ENCODE measurements around the gene VASP. TPM values are rescaled to one million over a fixed set of nuclear protein-coding genes. Genes with fewer than 3 reads are reported as not detected.
A peak's percentile ranks its signal among the peaks of the same experiment; 100 is the strongest.

The VASP gene
- total and polyA plus RNA-seq, 2 of the 13 experiments (the other 11 are each of a cell fraction or from before 2014, with no cell fraction given), result 41.8 to 67.1 TPM

DNA sequence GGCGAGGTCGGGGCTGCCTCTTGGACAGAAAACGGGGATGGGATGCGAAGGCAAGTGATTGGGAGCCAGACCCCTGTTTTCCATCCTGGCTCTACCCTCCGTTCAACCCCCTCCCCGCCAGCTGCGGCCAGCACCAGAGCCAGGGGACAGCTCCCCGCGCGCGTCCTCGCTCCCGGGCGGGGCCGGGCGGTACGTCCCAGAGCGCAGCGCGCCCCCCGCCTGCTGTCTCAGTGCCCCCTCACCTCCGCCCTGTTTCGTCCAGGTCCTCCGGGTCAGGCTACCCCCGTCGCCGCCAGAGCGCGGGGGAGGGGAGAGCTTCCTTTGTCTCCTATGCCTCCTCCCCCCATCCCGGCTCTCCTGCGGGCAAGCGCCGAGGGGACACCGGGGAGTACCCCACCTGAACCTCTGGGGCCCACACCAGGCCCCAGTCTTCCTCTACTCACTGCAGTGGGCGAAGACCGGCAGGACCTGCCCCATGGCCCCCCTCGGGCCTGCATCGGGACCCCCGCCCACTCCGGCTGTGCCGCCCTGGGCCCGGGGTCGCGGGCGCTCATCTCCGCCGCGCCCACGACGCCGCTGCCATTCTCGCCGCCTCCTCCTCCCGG, 10.8 kb upstream of the VASP start (continued):
- TF ChIP-seq ZNF562 (CRISPR knock-in tag; IDR thresholded peaks at IDR 0.05; ENCODE audit: borderline replicate concordance) (no peak), TFDP2 (CRISPR knock-in tag; IDR thresholded peaks at IDR 0.05) (0 out of 2 replicates have a peak, but pooled peaks have one; percentile 25), ZNF124 (CRISPR knock-in tag; IDR thresholded peaks at IDR 0.05) (no peak), SMAD1 (CRISPR knock-in tag; IDR thresholded peaks at IDR 0.05; ENCODE audit: borderline replicate concordance, low read depth) (0 out of 2 replicates have a peak, but pooled peaks have one; percentile 50), RELA (CRISPR knock-in tag; IDR thresholded peaks at IDR 0.05) (0 out of 2 replicates have a peak, but pooled peaks have one; percentile 43), ARNT2 (CRISPR knock-in tag; IDR thresholded peaks at IDR 0.05; ENCODE audit: low read depth) (peak; percentile 54; the same call in 1 of the 2 replicates), KIAA2018 (CRISPR knock-in tag; IDR thresholded peaks at IDR 0.05; ENCODE audit: borderline replicate concordance) (0 out of 2 replicates have a peak, but pooled peaks have one; percentile 40), SKIL (CRISPR knock-in tag; IDR thresholded peaks at IDR 0.05; ENCODE audit: borderline replicate concordance) (peak; percentile 57; the same call in 1 of the 2 replicates), MED1 (CRISPR knock-in tag; IDR thresholded peaks at IDR 0.05) (peak; percentile 60), KMT2B (CRISPR knock-in tag; IDR thresholded peaks at IDR 0.05) (peak; percentile 62; the same call in 1 of the 2 replicates), FOXM1 (CRISPR knock-in tag; IDR thresholded peaks at IDR 0.05) (0 out of 2 replicates have a peak, but pooled peaks have one; percentile 48)
- TF ChIP-seq, protein P1, sequence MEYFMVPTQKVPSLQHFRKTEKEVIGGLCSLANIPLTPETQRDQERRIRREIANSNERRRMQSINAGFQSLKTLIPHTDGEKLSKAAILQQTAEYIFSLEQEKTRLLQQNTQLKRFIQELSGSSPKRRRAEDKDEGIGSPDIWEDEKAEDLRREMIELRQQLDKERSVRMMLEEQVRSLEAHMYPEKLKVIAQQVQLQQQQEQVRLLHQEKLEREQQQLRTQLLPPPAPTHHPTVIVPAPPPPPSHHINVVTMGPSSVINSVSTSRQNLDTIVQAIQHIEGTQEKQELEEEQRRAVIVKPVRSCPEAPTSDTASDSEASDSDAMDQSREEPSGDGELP (IDR thresholded peaks at IDR 0.05; ENCODE audit: borderline replicate concordance, low read depth), result peak; percentile 22; the same call in 1 of the 2 replicates
- TF ChIP-seq, protein P2, sequence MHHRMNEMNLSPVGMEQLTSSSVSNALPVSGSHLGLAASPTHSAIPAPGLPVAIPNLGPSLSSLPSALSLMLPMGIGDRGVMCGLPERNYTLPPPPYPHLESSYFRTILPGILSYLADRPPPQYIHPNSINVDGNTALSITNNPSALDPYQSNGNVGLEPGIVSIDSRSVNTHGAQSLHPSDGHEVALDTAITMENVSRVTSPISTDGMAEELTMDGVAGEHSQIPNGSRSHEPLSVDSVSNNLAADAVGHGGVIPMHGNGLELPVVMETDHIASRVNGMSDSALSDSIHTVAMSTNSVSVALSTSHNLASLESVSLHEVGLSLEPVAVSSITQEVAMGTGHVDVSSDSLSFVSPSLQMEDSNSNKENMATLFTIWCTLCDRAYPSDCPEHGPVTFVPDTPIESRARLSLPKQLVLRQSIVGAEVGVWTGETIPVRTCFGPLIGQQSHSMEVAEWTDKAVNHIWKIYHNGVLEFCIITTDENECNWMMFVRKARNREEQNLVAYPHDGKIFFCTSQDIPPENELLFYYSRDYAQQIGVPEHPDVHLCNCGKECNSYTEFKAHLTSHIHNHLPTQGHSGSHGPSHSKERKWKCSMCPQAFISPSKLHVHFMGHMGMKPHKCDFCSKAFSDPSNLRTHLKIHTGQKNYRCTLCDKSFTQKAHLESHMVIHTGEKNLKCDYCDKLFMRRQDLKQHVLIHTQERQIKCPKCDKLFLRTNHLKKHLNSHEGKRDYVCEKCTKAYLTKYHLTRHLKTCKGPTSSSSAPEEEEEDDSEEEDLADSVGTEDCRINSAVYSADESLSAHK (CRISPR knock-in tag; IDR thresholded peaks at IDR 0.05; ENCODE audit: borderline replicate concordance), result 0 out of 2 replicates have a peak, but pooled peaks have one; percentile 55
